PC-9 (cell line): ENCODE measurements around the gene USP31. TPM values are rescaled to one million over a fixed set of nuclear protein-coding genes. Genes with fewer than 3 reads are reported as not detected.

Experiments
- BruUV-seq: library from RNA; stranded (reverse); fragments of 400-500 nt; replicated peaks from 2 replicates; lab custom pipeline; 2021; lab: Mats Ljungman, UMichigan
- CTCF ChIA-PET: fragments of 300-600 bp; sonication (Branson Sonifier 250); formaldehyde crosslinking; loops from one replicate; lab custom pipeline; 2022; ENCODE audit warnings: antibody characterized with exemption; lab: Charles Lee
- POLR2A ChIA-PET: fragments of 300-600 bp; sonication (Branson Sonifier 250); formaldehyde crosslinking; loops from one replicate; lab custom pipeline; 2022; ENCODE audit warnings: antibody characterized with exemption; ENCODE audit not compliant: unreplicated experiment; lab: Charles Lee
- DNase-seq, 2 experiments: peaks; one replicate each; pipeline versions ENCODE4 v3.0.0 to v3.0.0-alpha.2; 2015 to 2022; ENCODE audit warnings: mixed read lengths in 1 of 2
- H2AFZ ChIP-seq: fragments of 200-600 bp; sonication (generic); 2 replicates; pipeline ENCODE4 v1.8.1; 2017; ENCODE audit warnings: antibody characterized with exemption
- H3F3A ChIP-seq: fragments of 200-600 bp; sonication (generic); 2 replicates; pipeline ENCODE4 v1.8.1; 2017; ENCODE audit warnings: antibody characterized with exemption, mild to moderate bottlenecking, low read depth; ENCODE audit not compliant: insufficient read depth
- H3K27ac ChIP-seq: fragments of 200-600 bp; sonication (generic); 2 replicates; pipeline ENCODE4 v1.6.1; 2016; ENCODE audit warnings: mixed run types
- H3K27me3 ChIP-seq: fragments of 200-600 bp; sonication (generic); 2 replicates; pipeline ENCODE4 v1.6.1; 2016; ENCODE audit warnings: low read depth, mixed run types; ENCODE audit not compliant: insufficient read depth
- H3K36me3 ChIP-seq: fragments of 200-600 bp; sonication (generic); 2 replicates; pipeline ENCODE4 v1.6.1; 2016; ENCODE audit warnings: low read depth, mixed run types
- H3K4me1 ChIP-seq: fragments of 200-600 bp; sonication (generic); replicated peaks from 2 replicates; pipeline ENCODE4 v1.6.1; 2016; ENCODE audit warnings: mixed run types; ENCODE audit not compliant: insufficient read depth
- H3K4me2 ChIP-seq: fragments of 200-600 bp; sonication (generic); 2 replicates; pipeline ENCODE4 v1.6.1; 2017; ENCODE audit warnings: mixed run types
- H3K4me3 ChIP-seq: fragments of 200-600 bp; sonication (generic); 2 replicates; pipeline ENCODE4 v1.6.1; 2016; ENCODE audit warnings: mixed run types
- H3K79me2 ChIP-seq: fragments of 200-600 bp; sonication (generic); 2 replicates; pipeline ENCODE4 v1.6.1; 2017; ENCODE audit warnings: low read depth, mixed run types
- H3K9me2 ChIP-seq: fragments of 200-600 bp; sonication (generic); 2 replicates; pipeline ENCODE4 v1.8.1; 2017; ENCODE audit warnings: mild to moderate bottlenecking; ENCODE audit not compliant: insufficient read depth
- H3K9me3 ChIP-seq: fragments of 200-600 bp; sonication (generic); 2 replicates; pipeline ENCODE4 v1.8.1; 2016; ENCODE audit warnings: low read depth; ENCODE audit not compliant: insufficient read depth
- H4K20me1 ChIP-seq: fragments of 200-600 bp; sonication (generic); 2 replicates; pipeline ENCODE4 v1.8.1; 2017; ENCODE audit not compliant: insufficient read depth
- EZH2 ChIP-seq: fragments of 200-600 bp; sonication (generic); IDR thresholded peaks from 2 replicates; pipeline ENCODE4 v1.8.0; 2017; ENCODE audit warnings: antibody characterized with exemption, low read depth
- intact Hi-C: fragments of 100-400 bp; cut with micrococcal nuclease; formaldehyde crosslinking; loops from one replicate; pipeline ENCODE4 v1.10.0; 2022; ENCODE audit not compliant: unreplicated experiment
- total RNA-seq: library from RNA; stranded (reverse); gene quantifications from 2 replicates; pipeline ENCODE4 v1.2.3, GENCODE V29; 2021
- TF ChIP-seq, protein P1 (sequence below): fragments of 200-600 bp; sonication (generic); conservative IDR thresholded peaks from 2 replicates; pipeline ENCODE4 v1.6.1; 2017; ENCODE audit warnings: mixed run types, antibody characterized with exemption, mild to moderate bottlenecking, moderate library complexity

The USP31 gene
- total RNA-seq, 1 experiment from 2014 or later: 12.1 TPM

DNA sequence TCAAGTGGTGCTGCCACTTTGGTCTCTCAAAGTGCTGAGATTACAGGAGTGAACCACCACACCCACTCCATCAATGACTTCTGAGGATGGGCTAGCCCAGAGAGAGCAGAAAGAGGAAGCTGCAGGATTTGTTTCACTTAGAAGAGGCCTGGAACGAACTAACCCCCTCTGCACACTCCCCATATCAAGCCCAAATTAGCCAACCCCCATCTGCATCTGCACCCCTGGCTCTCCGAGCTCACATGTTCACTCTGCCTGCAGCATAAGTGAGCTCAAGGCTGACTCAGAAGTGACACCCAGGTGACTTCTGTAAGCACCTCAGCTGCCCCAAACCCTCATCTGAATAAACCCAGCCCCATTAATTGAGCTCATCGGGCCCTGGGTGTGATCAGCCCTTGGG is 38.1 kb upstream of the USP31 start:
- Histone ChIP-seq H3F3A (no peaks in the 10 kb centered on the region; the same call in 1 of the 2 replicates), H2AFZ (no peak overlapping the region), H3K4me1 (peaks cover 40% of the 10 kb centered on the region), H3K36me3 (no peaks in the 10 kb centered on the region), H3K27ac (no peak overlapping the region), H4K20me1 (no peaks in the 10 kb centered on the region), H3K79me2 (peaks cover 24% of the 10 kb centered on the region), H3K27me3 (no peaks in the 10 kb centered on the region), H3K9me3 (no peaks in the 10 kb centered on the region), H3K4me3 (no peak overlapping the region), H3K4me2 (no peak overlapping the region), H3K9me2 (no peaks in the 10 kb centered on the region)
- TF ChIP-seq, protein P1, sequence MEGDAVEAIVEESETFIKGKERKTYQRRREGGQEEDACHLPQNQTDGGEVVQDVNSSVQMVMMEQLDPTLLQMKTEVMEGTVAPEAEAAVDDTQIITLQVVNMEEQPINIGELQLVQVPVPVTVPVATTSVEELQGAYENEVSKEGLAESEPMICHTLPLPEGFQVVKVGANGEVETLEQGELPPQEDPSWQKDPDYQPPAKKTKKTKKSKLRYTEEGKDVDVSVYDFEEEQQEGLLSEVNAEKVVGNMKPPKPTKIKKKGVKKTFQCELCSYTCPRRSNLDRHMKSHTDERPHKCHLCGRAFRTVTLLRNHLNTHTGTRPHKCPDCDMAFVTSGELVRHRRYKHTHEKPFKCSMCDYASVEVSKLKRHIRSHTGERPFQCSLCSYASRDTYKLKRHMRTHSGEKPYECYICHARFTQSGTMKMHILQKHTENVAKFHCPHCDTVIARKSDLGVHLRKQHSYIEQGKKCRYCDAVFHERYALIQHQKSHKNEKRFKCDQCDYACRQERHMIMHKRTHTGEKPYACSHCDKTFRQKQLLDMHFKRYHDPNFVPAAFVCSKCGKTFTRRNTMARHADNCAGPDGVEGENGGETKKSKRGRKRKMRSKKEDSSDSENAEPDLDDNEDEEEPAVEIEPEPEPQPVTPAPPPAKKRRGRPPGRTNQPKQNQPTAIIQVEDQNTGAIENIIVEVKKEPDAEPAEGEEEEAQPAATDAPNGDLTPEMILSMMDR: no peak
- TF ChIP-seq EZH2: no peak
- ChIA-PET CTCF (interaction anchor here (0.6 kb wide), 1 partner anchor 64 kb away, joined by 3 read pairs; no protein-coding TSS in a partner anchor), POLR2A (no interaction called here)
- DNase-seq: no peak
- intact Hi-C loops: no loop called here
- BruUV-seq: no TSS peak

DNA sequence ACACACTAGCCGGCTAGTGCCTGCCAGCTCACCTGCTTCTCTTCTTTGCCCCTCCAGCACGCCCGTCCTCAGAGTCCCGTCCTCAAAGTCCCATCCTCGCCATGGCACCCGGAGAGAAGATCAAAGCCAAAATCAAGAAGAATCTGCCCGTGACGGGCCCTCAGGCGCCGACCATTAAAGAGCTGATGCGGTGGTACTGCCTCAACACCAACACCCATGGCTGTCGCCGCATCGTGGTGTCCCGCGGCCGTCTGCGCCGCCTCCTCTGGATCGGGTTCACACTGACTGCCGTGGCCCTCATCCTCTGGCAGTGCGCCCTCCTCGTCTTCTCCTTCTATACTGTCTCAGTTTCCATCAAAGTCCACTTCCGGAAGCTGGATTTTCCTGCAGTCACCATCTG is 36.9 kb upstream of the USP31 start:
- intact Hi-C loops: no loop called here
- POLR2A ChIA-PET: no interaction called here
- Histone ChIP-seq H3K27me3 (no peaks in the 10 kb centered on the region), H3K79me2 (peaks cover 24% of the 10 kb centered on the region), H3K4me2 (no peak overlapping the region), H3K4me3 (no peak overlapping the region), H3K27ac (no peak overlapping the region), H3K9me2 (no peaks in the 10 kb centered on the region), H3F3A (no peaks in the 10 kb centered on the region; the same call in 1 of the 2 replicates), H4K20me1 (no peaks in the 10 kb centered on the region), H3K9me3 (no peaks in the 10 kb centered on the region), H3K4me1 (peaks cover 44% of the 10 kb centered on the region), H2AFZ (no peak overlapping the region), H3K36me3 (no peaks in the 10 kb centered on the region)
- no peak for DNase-seq
- TF ChIP-seq, protein P1: no peak
- TF ChIP-seq EZH2: no peak
- CTCF ChIA-PET: no interaction called here
- no TSS peak for BruUV-seq

DNA sequence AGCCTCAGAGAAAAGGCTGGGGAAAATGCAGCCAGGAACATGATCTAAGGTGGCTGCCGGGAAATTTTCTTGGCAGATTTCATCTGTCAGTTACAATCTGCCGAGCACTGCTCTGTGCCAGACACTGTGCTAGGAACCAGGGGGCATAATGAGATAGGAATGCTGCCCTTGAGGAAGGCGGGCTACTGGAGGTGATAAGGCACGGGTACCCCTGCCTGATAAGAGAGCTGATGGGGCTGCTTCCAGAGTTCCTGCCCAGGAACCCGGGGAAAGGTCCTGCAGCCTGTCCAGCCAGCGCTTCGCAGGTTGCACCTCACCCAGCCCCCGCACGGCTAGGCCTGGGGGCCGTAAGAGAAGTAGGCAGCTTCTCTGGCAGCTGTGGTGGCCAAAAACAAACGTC is 36.4 kb upstream of the USP31 start:
- peaks cover 24% of the 10 kb centered on the region for H3K79me2 ChIP-seq
- H4K20me1 ChIP-seq: no peaks in the 10 kb centered on the region
- ChIA-PET CTCF (interaction anchor here (0.6 kb wide), 1 partner anchor 250 kb away, joined by 4 read pairs; no protein-coding TSS in a partner anchor), POLR2A (no interaction called here)
- peaks cover 44% of the 10 kb centered on the region for H3K4me1 ChIP-seq
- no peak for TF ChIP-seq EZH2
- TF ChIP-seq, protein P1: no peak
- H3K36me3 ChIP-seq: no peaks in the 10 kb centered on the region
- no peak for DNase-seq
- H3K27ac ChIP-seq: no peak overlapping the region
- BruUV-seq: no TSS peak
- no peak overlapping the region for H3K4me2 ChIP-seq
- H2AFZ ChIP-seq: no peak overlapping the region
- H3K9me2 ChIP-seq: no peaks in the 10 kb centered on the region
- H3K4me3 ChIP-seq: no peak overlapping the region
- no peaks in the 10 kb centered on the region for H3K27me3 ChIP-seq
- H3K9me3 ChIP-seq: no peaks in the 10 kb centered on the region
- intact Hi-C loops: no loop called here
- no peaks in the 10 kb centered on the region; the same call in 1 of the 2 replicates for H3F3A ChIP-seq
